ENCODE measurements around the gene EVI5.

DNA sequence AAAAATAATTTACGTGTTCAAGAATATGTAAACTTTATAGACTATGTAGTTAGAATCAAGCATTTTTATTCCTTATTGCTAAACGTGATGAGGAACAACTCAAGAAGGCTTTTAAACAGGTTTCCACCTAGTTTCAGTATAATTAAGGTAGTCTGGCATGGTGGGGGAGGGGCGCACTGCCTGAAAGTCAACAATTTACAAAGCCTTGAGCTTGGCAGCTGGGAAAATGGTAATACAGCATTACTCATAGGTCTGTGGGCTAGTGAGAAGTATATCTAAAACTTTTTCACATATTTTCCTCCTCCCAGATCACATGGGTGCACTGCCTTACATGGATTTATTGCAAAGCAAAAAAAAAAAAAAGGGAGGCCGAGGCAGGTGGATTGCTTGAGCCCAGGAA is 75.2 kb downstream of the EVI5 start:
- no peak for TF ChIP-seq CTCF (IDR thresholded peaks at IDR 0.05; ENCODE audit: borderline replicate concordance, extremely low read depth, low read length, poor library complexity, severe bottlenecking)
- no peak for TF ChIP-seq EZH2 (IDR thresholded peaks at IDR 0.05; ENCODE audit: borderline replicate concordance, low read depth, low read length, severe bottlenecking)

All from DND-41 (cell line).